HepG2 (cell line): ENCODE measurements around the gene NAIF1. TPM values are rescaled to one million over a fixed set of nuclear protein-coding genes. Genes with fewer than 3 reads are reported as not detected.

Experiments used
- ATAD3A ChIP-seq: sonication (generic); formaldehyde crosslinking; IDR thresholded peaks from 2 replicates; pipeline ENCODE4 v1.4.0; 2020; ENCODE audit warnings: missing genetic modification reagents
- ATF1 ChIP-seq: IDR thresholded peaks from 2 replicates; pipeline ENCODE4 v1.6.1; 2016; ENCODE audit warnings: mild to moderate bottlenecking, control low read depth
- DR1 ChIP-seq: sonication (generic); formaldehyde crosslinking; IDR thresholded peaks from 2 replicates; pipeline ENCODE4 v1.8.0; 2021; ENCODE audit warnings: mild to moderate bottlenecking, missing genetic modification reagents, inconsistent platforms
- EED ChIP-seq: sonication (generic); formaldehyde crosslinking; IDR thresholded peaks from 2 replicates; pipeline ENCODE4 v1.5.0; 2020; ENCODE audit warnings: mild to moderate bottlenecking, missing genetic modification reagents
- FOXP4 ChIP-seq: sonication (generic); formaldehyde crosslinking; IDR thresholded peaks from 2 replicates; pipeline ENCODE4 v1.4.0; 2020; ENCODE audit warnings: missing genetic modification reagents
- HOXA9 ChIP-seq: sonication (generic); formaldehyde crosslinking; IDR thresholded peaks from 2 replicates; pipeline ENCODE4 v1.8.1; 2022; ENCODE audit warnings: missing genetic modification reagents, mild to moderate bottlenecking, moderate library complexity, borderline replicate concordance
- IKZF4 ChIP-seq: sonication (generic); formaldehyde crosslinking; IDR thresholded peaks from 2 replicates; pipeline ENCODE4 v1.5.1; 2020; ENCODE audit warnings: borderline replicate concordance, mild to moderate bottlenecking, low read depth, missing genetic modification reagents; ENCODE audit errors: not compliant biosample characterization
- IRF2 ChIP-seq: IDR thresholded peaks from 2 replicates; pipeline ENCODE4 v1.6.1; 2018; ENCODE audit warnings: missing genetic modification reagents, missing compliant biosample characterization
- MAZ ChIP-seq, 2 experiments: sonication (generic) in 1 of 2; formaldehyde crosslinking in 1 of 2; IDR thresholded peaks; 2 replicates each; pipeline versions ENCODE4 v1.5.0 to v1.6.1; 2012 to 2020; ENCODE audit warnings: low read depth in 2 of 2, mild to moderate bottlenecking in 2 of 2, borderline replicate concordance in 1 of 2, improper control_type of control experiment in 1 of 2, low read length in 1 of 2, missing genetic modification reagents in 1 of 2, moderate library complexity in 1 of 2
- MED1 ChIP-seq: sonication (generic); formaldehyde crosslinking; IDR thresholded peaks from 2 replicates; pipeline ENCODE4 v1.4.0; 2020; ENCODE audit warnings: missing genetic modification reagents
- MIER2 ChIP-seq: IDR thresholded peaks from 2 replicates; pipeline ENCODE4 v1.6.1; 2016; ENCODE audit warnings: missing biosample characterization, missing genetic modification reagents
- PLRG1 ChIP-seq: fragments of 450-650 bp; conservative IDR thresholded peaks from 2 replicates; pipeline ENCODE4 v1.6.1; 2016
- POGK ChIP-seq: sonication (generic); formaldehyde crosslinking; conservative IDR thresholded peaks from 2 replicates; pipeline ENCODE4 v1.8.0; 2022; ENCODE audit warnings: mild to moderate bottlenecking, moderate library complexity, missing genetic modification reagents
- RFX3 ChIP-seq: IDR thresholded peaks from 2 replicates; pipeline ENCODE4 v1.6.1; 2016; ENCODE audit warnings: missing biosample characterization, missing genetic modification reagents
- RXRA ChIP-seq: sonication (generic); formaldehyde crosslinking; IDR thresholded peaks from 2 replicates; pipeline ENCODE4 v1.5.1; 2020; ENCODE audit warnings: missing genetic modification reagents
- SALL2 ChIP-seq: sonication (generic); formaldehyde crosslinking; IDR thresholded peaks from 2 replicates; pipeline ENCODE4 v1.8.1; 2023; ENCODE audit warnings: mild to moderate bottlenecking, missing genetic modification reagents, inconsistent platforms
- SP2 ChIP-seq: sonication (generic); formaldehyde crosslinking; IDR thresholded peaks from 2 replicates; pipeline ENCODE4 v1.5.1; 2020; ENCODE audit warnings: mild to moderate bottlenecking, missing genetic modification reagents
- TCF12 ChIP-seq, 2 experiments: fragments of 450-650 bp in 1 of 2; sonication (generic) in 1 of 2; formaldehyde crosslinking in 1 of 2; IDR thresholded peaks; 2 replicates each; pipeline versions ENCODE4 v1.6.1 to v1.8.0; 2017 to 2022; ENCODE audit warnings: antibody characterized with exemption in 1 of 2, mild to moderate bottlenecking in 1 of 2, missing genetic modification reagents in 1 of 2, moderate library complexity in 1 of 2
- TCF7L2 ChIP-seq: IDR thresholded peaks from 2 replicates; pipeline ENCODE4 v1.6.1; 2011; ENCODE audit warnings: mild to moderate bottlenecking, low read depth, low read length, moderate library complexity
- TFDP1 ChIP-seq: IDR thresholded peaks from 2 replicates; pipeline ENCODE4 v1.6.1; 2016; ENCODE audit warnings: missing compliant biosample characterization, missing genetic modification reagents, borderline replicate concordance
- ZMYM3 ChIP-seq: sonication (generic); formaldehyde crosslinking; IDR thresholded peaks from 2 replicates; pipeline ENCODE4 v1.5.1; 2020; ENCODE audit warnings: mild to moderate bottlenecking, missing genetic modification reagents
- ZNF24 ChIP-seq: fragments of 450-650 bp; IDR thresholded peaks from 2 replicates; pipeline ENCODE4 v1.6.1; 2017; ENCODE audit warnings: antibody characterized with exemption, mild to moderate bottlenecking
- ZNF251 ChIP-seq: sonication (generic); formaldehyde crosslinking; IDR thresholded peaks from 2 replicates; pipeline ENCODE4 v1.9.0; 2021; ENCODE audit warnings: mild to moderate bottlenecking, missing genetic modification reagents
- ZNF34 ChIP-seq: sonication (generic); formaldehyde crosslinking; IDR thresholded peaks from 2 replicates; pipeline ENCODE4 v1.4.0; 2020; ENCODE audit warnings: mild to moderate bottlenecking, missing genetic modification reagents, borderline replicate concordance
- ZNF446 ChIP-seq: sonication (generic); formaldehyde crosslinking; IDR thresholded peaks from 2 replicates; pipeline ENCODE4 v1.5.0; 2020; ENCODE audit warnings: mild to moderate bottlenecking, missing genetic modification reagents
- ZNF839 ChIP-seq: sonication (generic); formaldehyde crosslinking; IDR thresholded peaks from 2 replicates; pipeline ENCODE4 v1.4.0; 2020; ENCODE audit warnings: missing genetic modification reagents, mild to moderate bottlenecking, borderline replicate concordance
- polyA plus RNA-seq, 8 experiments: library from polyadenylated mRNA; depleted of rRNA in 3 of 8; stranded (reverse) in 7 of 8; unstranded in 1 of 8; fragments of >200 nt; fragmentation: Illumina TruSeq in 4 of 8; extraction: Trizol in 4 of 8; gene quantifications; 2 replicates each; pipeline versions ENCODE4 v1.2.1 to v1.2.3, GENCODE V29; 2011 to 2016; ENCODE audit warnings: low read depth in 4 of 8, missing spikeins in 1 of 8, mixed read lengths in 1 of 8; ENCODE audit not compliant: insufficient read depth in 1 of 8
- total RNA-seq, 5 experiments: library from RNA; depleted of rRNA; stranded (reverse); fragments of >200 nt; fragmentation: Illumina TruSeq; extraction: Trizol; gene quantifications; 2 replicates each; pipeline ENCODE4 v1.2.3, GENCODE V29; 2016; ENCODE audit warnings: low read depth in 1 of 5
- TF ChIP-seq, protein P1 (sequence below): IDR thresholded peaks from 2 replicates; pipeline ENCODE4 v1.6.1; 2016; ENCODE audit warnings: low read depth, borderline replicate concordance

Gene NAIF1
- total and polyA plus RNA-seq, 2 of the 13 experiments (the other 11 are each of a cell fraction or from before 2014, with no cell fraction given): 6.0 to 6.9 TPM

GRCh38 chr9:128094950-128095544 lies 27.9 kb upstream of the NAIF1 start (continued):
- TF ChIP-seq FOXP4 (CRISPR knock-in tag) (peak; percentile 28), HOXA9 (CRISPR knock-in tag) (no peak), EED (no peak), SP2 (CRISPR knock-in tag) (no peak), RXRA (CRISPR knock-in tag) (peak; percentile 46; the same call in 1 of the 2 replicates), ZNF24 (no peak), ZNF34 (no peak), ZMYM3 (no peak), TFDP1 (no peak), MED1 (CRISPR knock-in tag) (0 out of 2 replicates have a peak, but pooled peaks have one; percentile 13), MAZ (IDR thresholded peaks at IDR 0.05; ENCODE audit: borderline replicate concordance, low read depth, low read length) (no peak), MAZ (CRISPR knock-in tag; IDR thresholded peaks at IDR 0.05; ENCODE audit: low read depth) (no peak), IRF2 (no peak), MIER2 (CRISPR knock-in tag) (no peak), IKZF4 (CRISPR knock-in tag) (no peak), ZNF446 (no peak), POGK (CRISPR knock-in tag) (no peak), RFX3 (CRISPR knock-in tag) (no peak), ZNF839 (CRISPR knock-in tag) (no peak), ATAD3A (CRISPR knock-in tag) (no peak), ATF1 (CRISPR knock-in tag) (no peak), DR1 (CRISPR knock-in tag) (no peak), PLRG1 (no peak), SALL2 (CRISPR knock-in tag) (no peak), TCF12 (IDR thresholded peaks at IDR 0.05) (no peak), TCF12 (CRISPR knock-in tag; IDR thresholded peaks at IDR 0.05) (no peak), TCF7L2 (no peak), ZNF251 (CRISPR knock-in tag) (no peak)
- TF ChIP-seq, protein P1, sequence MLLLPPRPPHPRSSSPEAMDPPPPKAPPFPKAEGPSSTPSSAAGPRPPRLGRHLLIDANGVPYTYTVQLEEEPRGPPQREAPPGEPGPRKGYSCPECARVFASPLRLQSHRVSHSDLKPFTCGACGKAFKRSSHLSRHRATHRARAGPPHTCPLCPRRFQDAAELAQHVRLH (CRISPR knock-in tag): no peak
